Suppressor macrophage (primary cell): ENCODE results near the gene OBSCN.
"Not testable (repeated sequence)": the region's sequence is repeated elsewhere in the genome, so short reads cannot be mapped to it uniquely, and the experiment has no call there.

Source experiments
- DNase-seq, 4 experiments: peaks; one replicate each; pipeline ENCODE4 v3.0.0-alpha.2; 2020 to 2022

OBSCN gene

DNA sequence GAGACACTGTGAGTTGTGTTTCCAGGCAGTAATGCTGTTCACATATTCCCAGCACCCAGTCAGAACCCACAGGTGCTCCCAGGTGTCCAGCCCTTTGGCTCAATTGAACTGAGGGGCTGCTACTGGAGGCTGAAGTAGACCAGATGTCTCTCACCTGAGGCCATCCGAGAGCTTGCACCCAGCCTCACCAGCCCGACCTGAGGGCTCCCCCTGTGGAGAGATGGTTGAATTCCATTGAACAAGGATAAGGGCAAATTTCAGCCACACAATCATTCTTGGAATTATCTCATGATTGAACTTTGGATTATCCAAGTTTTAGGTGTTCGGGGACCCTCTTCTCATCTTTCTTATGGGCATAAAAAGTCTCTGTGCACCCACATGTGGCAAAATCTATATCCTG lies 52.1 kb downstream of the OBSCN start:
- no peak for DNase-seq

GRCh38 chr1:228261706-228262105 lies 53.9 kb downstream of the OBSCN start:
- DNase-seq: no peak

DNA sequence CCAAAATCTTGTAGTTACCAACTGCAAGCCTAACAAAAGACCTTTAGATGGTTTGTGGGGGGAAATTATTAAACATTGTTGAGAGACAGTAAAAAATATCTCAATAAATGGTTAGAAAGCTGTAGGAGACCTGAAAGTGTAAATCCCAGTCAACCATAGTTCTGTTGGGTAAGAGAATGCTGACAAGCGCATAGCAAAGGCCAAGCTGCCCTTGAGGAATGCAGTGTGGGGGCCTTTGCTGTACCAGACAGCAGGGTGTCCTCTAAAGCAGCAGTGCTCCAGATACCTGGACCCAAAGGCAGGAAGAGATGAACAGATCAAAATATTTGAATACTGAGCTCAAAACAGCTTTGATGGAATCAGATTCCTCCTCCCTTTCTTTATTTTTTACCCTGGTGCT lies 54.6 kb downstream of the OBSCN start:
- no peak for DNase-seq

DNA sequence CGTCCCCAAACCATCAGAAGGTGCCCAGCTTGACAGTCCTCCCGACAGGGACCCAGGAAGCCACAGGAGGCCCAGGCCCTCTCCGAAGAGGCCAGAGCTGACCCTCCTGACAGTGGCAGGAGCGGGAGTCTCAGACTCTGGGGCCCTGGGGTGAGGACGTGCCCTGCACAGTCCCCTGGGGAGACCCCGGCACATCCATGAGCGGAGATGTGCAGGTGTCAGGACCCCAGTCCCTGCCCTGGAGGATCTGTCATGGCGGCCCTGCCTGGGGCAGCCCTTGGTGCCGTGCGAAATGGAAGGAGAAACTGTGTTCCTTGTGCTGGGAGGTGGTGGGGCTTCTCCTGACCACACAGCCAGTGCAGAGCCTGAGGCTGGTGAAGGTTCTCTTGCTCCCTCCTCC lies 55.8 kb downstream of the OBSCN start:
- no peak for DNase-seq

DNA sequence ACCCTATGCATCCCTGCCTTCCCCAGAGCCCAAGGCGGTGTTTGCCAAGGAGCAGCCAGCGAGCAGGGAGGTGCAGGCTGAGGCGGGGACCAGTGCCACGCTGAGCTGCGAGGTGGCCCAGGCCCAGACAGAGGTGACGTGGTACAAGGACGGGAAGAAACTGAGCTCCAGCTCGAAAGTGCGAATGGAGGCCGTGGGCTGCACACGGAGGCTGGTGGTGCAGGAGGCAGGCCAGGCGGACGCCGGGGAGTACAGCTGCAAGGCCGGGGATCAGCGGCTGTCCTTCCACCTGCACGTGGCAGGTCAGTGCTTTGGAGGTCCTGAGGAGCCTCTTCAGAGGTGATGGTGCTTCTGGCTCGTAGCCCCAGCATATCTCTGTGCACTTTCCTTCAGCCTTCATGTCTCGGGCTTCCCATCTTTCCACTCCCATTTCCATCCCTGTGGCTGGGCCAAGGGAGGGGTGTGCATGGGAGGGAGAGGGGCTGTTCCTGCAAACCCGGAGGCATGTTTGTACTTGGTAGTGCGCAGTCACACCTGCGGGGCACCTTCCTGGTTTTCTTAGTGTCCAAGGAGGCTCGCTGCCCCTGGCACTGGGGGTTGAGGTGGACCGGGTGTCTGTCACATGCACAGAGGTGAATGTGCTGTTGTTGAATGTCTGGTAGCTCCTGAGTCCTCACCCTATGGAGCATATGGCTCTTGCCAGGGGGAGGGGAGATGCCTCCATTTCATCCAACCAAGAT lies 56.4 kb downstream of the OBSCN start:
- DNase-seq: no peak

- no peak for DNase-seq
Measured at GRCh38 chr1:228265167-228265566, 57.3 kb downstream of the OBSCN start.

DNA sequence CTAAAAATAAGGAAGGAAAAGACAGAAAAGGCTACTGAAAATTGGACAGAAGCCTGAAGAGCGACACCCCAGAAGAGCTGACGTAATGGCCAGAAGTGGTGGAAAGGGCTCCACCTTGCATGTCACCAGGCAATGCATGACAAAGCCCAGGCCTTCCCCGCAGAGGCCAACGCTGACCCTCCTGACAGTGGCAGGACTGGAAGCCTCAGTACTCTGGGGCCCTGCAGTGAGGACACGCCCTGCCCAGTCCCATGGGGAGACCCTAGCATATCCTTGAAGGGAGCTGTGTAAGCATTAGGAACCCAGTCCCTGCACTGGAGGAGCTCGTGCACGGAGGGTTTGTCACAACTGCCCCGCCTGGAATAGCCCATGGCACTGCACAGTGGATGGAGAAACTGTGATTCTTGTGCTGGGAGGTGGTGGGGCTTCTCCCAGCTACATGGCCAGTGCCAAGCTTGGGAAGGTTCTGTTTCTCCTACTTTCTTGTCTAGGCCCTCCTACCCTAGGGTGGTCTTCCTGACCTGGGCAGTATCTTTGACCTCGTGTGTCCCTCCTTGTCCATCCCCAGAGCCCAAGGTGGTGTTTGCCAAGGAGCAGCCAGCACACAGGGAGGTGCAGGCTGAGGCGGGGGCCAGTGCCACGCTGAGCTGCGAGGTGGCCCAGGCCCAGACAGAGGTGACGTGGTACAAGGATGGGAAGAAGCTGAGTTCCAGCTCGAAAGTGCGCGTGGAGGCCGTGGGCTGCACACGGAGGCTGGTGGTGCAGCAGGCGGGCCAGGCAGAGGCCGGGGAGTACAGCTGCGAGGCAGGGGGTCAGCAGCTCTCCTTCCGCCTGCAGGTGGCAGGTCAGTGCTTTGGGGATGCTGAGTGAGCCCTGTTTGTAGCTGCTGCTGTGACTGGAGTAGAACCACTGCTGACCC lies 60.4 kb downstream of the OBSCN start:
- DNase-seq: peak; percentile 2 to 19 (median 10)

- DNase-seq: no peak
Measured at GRCh38 chr1:228268881-228269265, 61.0 kb downstream of the OBSCN start.

DNA sequence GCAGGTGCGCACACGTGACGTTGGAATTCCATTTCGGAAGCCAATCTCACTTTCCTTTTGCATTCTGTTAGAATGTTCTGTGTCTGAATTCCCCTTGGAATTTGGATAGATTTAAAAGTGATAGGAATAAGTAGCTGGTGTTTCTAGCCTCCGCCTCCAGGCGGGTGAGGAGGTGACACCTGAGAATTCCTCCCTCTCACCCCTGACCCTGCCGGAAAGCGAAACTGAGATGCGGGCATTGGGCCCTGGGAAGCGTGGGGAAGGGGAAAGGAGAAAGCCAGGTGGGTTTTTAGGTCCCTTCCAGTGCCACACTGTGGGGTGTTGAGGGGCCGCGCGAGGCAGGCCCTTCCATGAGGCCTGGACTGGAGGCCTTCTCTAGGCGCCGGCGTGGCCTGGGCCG lies 61.6 kb downstream of the OBSCN start:
- DNase-seq: not testable (repeated sequence)

- DNase-seq: peak in 3 of 4 experiments; percentile 6 to 44 (median 10)
Measured at GRCh38 chr1:228270032-228270431, 62.2 kb downstream of the OBSCN start.

GRCh38 chr1:228271701-228272251 lies 63.9 kb downstream of the OBSCN start:
- no peak for DNase-seq

GRCh38 chr1:228272331-228272791 lies 64.5 kb downstream of the OBSCN start:
- no peak for DNase-seq

DNA sequence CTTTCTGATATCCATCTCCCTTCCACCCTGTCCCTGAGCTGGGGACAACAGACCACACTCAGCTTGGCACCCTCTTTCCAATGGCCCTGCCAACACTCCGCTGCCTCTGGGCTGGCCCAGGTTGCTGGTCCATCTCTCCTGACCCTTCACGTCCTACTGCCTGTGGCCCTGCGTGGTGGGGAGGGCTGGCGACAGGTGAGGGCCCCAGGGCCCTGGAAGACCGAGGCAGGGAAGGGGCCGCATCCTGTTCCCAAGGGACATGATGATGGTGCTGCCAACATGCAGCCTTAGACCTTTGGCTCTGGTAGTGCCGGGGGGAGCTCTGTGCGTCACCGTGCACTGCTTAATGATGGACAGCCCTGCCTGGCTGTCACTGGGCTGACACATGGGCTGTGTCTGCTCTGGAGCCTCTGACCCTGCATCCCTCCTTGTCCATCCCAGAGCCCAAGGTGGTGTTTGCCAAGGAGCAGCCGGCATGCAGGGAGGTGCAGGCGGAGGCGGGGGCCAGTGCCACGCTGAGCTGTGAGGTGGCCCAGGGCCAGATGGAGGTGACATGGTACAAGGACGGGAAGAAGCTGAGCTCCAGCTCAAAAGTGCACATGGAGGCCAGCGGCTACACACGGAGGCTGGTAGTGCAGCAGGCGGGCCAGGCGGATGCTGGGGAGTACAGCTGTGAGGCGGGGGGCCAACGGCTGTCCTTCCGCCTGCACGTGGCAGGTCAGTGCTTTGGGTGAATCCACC lies 65.2 kb downstream of the OBSCN start:
- no peak for DNase-seq

DNA sequence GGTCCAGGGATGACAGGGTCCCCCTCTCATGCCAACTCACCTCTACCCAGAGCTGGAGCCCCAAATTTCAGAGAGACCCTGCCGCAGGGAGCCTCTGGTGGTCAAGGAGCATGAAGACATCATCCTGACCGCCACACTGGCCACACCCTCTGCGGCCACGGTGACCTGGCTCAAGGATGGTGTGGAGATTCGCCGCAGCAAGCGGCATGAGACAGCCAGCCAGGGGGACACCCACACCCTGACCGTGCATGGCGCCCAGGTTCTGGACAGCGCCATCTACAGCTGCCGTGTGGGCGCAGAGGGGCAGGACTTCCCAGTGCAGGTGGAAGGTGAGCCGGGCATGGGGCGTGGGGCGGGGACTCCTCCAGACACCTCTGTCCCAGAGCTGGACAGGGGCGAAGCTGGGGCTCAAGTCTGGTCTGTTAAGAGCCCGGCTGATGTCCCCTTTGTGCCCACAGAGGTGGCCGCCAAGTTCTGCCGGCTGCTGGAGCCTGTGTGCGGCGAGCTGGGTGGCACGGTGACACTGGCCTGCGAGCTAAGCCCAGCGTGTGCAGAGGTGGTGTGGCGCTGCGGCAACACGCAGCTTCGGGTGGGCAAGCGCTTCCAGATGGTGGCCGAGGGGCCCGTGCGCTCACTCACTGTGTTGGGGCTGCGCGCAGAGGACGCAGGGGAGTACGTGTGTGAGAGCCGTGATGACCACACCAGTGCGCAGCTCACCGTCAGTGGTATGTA lies 66.0 kb downstream of the OBSCN start:
- no peak for DNase-seq

DNA sequence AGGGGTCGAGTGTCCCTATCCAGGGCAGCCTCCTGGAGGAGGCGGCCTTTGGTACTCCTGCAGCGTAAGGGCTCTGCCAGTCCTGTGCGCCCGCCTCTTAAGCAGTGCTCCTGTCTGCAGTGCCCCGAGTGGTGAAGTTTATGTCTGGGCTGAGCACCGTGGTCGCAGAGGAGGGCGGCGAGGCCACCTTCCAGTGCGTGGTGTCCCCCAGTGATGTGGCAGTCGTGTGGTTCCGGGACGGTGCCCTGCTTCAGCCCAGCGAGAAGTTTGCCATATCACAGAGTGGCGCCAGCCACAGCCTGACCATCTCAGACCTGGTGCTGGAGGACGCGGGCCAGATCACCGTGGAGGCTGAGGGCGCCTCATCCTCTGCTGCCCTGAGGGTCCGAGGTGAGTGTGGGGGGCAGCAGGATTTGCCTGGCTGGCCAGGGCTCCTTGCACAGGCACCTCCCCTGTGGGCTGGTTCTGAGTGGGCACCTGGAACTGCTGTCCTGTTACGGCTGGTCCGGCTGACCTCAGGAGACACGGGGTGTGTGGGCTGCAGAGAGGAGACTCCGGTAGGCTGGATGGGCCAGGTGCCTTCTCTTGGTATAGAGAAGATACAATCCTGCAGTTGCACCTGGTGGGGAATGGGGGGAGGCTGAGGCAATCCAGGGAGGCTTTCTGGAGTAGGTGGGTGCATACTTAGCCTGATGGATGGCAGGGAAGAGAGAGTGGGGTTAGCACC lies 66.8 kb downstream of the OBSCN start:
- DNase-seq: no peak

GRCh38 chr1:228275179-228275429 lies 67.3 kb downstream of the OBSCN start:
- DNase-seq: no peak

DNA sequence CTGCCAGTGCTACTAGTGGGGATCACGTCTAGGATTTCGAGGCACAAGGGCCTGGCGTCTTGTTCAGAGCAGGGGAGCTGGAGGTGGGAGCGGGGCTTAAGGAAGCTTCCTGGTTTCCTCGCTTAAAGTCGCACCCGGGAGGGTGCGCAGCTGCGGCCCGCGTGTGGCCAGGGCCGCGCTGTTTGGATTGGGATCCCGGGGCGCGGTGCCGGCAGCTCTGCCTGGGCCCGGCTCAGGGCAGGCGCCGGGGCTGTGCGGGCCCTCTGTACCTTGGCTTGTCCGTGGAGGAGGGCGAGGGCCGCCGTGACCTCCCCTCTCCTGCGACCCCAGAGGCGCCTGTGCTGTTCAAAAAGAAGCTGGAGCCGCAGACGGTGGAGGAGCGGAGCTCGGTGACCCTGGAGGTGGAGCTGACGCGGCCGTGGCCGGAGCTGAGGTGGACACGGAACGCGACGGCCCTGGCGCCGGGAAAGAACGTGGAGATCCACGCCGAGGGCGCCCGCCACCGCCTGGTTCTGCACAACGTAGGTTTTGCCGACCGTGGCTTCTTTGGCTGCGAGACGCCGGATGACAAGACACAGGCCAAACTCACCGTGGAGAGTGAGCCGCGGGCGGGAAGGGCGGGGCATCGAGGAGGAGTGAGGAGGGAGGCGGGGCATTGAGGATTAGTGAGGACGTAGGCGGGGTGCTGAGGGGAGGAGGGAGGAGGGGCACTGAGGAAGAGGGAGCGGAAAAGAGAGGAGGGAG lies 67.8 kb downstream of the OBSCN start:
- DNase-seq: peak; percentile 55 to 88 (median 76)

GRCh38 chr1:228276174-228276831 lies 68.5 kb downstream of the OBSCN start:
- DNase-seq: no peak

GRCh38 chr1:228276901-228277490 lies 69.2 kb downstream of the OBSCN start:
- no peak for DNase-seq
